Skin epidermis (tissue), 12 donors: ENCODE data around the gene FAM98A.
A peak's percentile ranks its signal among the peaks of the same experiment; 100 is the strongest.

Source experiments
- H3K27ac ChIP-seq, 21 experiments: fragments of 200-600 bp; sonication (generic) in 11 of 21; one replicate each; pipeline ENCODE4 v1.5.0; 2020; ENCODE audit warnings: mild to moderate bottlenecking in 3 of 21, inconsistent platforms in 2 of 21, moderate library complexity in 2 of 21
- H3K4me3 ChIP-seq, 7 experiments: fragments of 200-600 bp; sonication (generic) in 2 of 7; one replicate each; pipeline ENCODE4 v1.5.0; 2020; ENCODE audit warnings: inconsistent platforms in 2 of 7, mild to moderate bottlenecking in 2 of 7, moderate library complexity in 1 of 7

FAM98A gene

GRCh38 chr2:33599175-33599942 lies at the start of gene FAM98A:
Gene FAM98A (minus strand): TSS chr2:33599299. CDS start chr2:33599221, 78 bp downstream.
- H3K4me3 ChIP-seq, result peak within 1 kb of the TSS; percentile 68 to 99 (median 96)

DNA sequence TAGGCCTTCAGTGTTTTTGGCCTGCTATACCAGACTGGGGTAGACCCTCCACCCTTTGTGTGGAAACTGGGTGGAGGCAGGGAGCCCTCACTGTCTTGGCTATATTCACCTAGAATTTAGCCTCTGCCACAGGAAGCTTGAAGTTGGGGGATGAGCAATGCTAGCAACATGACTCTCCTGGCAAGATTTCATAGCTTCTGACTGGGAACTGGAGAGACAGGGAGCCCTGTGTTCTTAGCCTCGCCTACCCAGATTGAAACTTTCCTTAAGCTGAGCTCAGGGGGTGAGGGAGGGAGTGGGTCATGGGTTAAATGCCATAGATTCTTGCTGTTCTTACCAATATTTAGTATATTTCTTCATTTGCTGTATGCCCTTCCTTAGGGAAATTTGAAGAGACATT lies 46.8 kb upstream of the FAM98A start:
- Histone ChIP-seq H3K27ac (no peak overlapping the region), H3K4me3 (no peak overlapping the region)

More at GRCh38 chr2:33599175-33599942, at the start of gene FAM98A:
- H3K27ac ChIP-seq, result peak within 1 kb of the TSS; percentile 54 to 95 (median 88)

- Histone ChIP-seq H3K4me3 (no peak overlapping the region), H3K27ac (no peak overlapping the region)
Observed at GRCh38 chr2:33644215-33644614, 45.1 kb upstream of the FAM98A start.

DNA sequence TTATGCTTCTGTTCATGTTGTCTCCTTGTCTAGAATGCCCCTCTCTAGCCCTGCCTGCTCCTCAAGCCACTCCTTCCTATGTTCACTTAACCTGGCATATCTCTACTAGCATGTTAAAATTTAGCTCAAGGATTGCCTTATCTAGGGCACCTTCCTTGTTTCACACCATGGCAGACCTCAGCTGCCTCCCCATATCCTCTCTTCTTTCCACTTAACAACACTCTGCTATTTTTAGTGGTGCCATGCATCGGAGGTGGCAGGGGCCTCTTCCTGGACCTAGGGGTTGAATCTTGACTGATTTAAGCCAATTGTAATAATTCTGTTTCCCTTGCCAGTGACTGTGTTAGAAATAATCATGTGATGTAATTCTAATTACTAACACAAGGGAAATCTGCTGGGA lies 36.9 kb upstream of the FAM98A start:
- no peak overlapping the region for H3K4me3 ChIP-seq
- H3K27ac ChIP-seq, result no peak overlapping the region

- no peak overlapping the region for H3K27ac ChIP-seq
- no peak overlapping the region for H3K4me3 ChIP-seq
Observed at GRCh38 chr2:33634261-33634910, 35.3 kb upstream of the FAM98A start.

DNA sequence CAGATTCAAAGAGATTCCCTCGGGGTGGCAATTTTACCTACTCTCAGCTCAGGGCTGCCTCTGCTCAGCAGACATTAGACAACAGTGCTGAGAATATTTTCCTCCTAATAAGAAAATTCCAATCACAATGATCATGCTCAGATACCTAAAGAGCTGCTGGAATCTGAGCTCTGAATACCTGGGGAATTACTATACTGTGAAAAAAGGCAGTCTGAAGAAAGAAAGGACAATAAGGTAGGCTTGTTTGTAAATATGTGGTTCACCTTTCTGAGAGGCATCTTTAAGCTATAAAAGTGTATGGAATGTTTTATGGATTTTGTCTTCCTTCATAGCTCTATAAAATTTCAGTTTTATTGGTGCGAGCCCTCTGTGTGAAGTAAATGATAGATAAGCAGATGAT lies 34.2 kb upstream of the FAM98A start:
- no peak overlapping the region for H3K27ac ChIP-seq
- H3K4me3 ChIP-seq, result no peak overlapping the region

DNA sequence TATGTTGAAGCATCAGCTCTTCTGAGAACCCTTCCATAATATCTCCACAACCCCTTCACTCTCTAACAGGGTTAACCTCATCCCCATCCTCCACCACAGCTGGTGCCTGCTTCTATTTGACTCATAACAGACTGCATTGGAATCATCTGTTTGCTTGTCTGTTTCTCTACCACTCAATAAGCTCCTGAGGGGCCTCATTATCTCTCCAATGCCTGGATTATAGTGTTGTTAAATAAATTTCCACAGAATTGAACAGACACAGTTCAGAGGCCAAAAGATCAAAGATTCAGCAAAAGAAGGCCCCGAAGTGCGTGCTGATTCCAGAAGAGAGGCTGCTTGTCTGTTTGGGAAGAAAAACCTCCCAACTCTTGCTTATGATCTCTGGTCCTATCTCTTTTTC lies 33.7 kb upstream of the FAM98A start:
- Histone ChIP-seq H3K4me3 (no peak overlapping the region), H3K27ac (no peak overlapping the region)

- no peak overlapping the region for H3K27ac ChIP-seq
- H3K4me3 ChIP-seq, result no peak overlapping the region
Observed at GRCh38 chr2:33628031-33628827, 29.1 kb upstream of the FAM98A start.

DNA sequence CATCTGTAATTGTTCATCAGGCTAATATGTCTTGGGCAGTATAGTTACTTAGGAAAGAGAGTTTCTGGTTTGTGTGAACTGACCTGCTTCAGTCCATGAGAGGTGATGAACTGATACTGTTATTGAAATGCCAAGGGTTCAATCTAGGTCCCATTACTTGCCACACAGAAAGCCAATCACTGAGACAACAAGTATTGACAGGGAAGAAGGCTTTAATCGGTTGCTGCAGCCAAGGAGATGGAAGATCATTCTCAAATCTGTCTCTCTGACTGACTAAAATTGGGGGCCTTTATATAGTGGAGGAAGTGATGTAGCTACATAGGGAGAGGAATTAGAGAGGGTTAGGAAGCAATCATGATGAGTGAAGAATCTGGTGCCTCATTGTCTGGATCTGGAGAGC lies 19.9 kb upstream of the FAM98A start:
- H3K4me3 ChIP-seq, result no peak overlapping the region
- H3K27ac ChIP-seq, result no peak overlapping the region

DNA sequence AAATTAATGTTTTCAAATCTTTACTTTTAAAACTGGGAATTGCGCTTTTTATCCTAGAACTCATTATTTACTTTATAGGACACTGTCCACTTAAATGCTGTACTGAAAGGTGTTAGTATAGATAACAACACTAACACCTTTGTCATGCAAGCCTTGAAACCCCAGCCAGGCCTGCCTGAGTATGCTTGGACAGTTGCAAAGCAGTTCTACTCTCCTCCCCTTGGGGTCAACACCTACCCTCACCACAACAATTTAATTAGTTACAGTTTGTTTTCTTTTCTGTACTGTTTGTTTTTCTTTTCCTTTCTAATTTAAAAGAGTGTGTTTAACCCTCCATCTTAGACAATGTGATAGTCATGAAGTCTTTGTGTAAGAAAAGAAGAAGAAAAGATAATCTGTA lies 18.9 kb upstream of the FAM98A start:
- Histone ChIP-seq H3K27ac (no peak overlapping the region), H3K4me3 (no peak overlapping the region)

DNA sequence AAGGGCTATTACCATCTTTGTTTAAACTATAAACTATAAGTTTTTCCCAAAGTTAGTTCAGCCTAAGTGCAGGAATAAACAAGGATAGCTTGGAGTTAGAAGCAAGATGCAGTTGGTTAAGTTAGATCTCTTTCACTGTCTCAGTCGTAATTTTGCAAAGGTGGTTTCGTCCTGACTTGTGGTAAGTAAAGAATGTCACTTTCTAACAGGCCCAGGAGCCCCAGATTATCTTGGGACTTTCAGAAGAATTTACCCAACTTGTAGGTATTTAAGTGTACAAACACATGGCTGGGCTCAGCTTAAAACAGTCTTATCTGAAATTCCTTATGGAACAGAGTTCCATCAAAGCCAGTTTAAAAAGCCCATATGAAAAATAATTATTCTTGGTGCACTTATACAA lies 18.3 kb upstream of the FAM98A start:
- Histone ChIP-seq H3K4me3 (no peak overlapping the region), H3K27ac (no peak overlapping the region)

DNA sequence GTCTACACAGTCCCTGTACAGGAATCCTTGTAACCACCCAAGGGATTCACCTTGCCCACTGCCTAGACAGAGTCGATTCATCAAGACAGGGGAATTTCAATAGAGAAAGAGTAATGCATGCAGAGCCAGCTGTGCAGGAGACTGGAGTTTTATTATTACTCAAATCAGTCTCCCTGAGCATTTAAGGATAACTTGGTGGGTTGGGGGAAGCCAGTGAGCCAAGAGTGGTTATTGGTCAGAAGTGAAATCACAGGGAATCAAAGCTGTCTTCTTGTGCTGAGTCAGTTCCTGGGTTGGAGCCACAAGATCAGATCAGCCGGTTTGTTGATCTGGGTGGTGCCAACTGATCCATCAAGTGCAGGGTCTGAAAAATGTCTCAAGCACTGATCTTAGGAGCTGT lies 17.8 kb upstream of the FAM98A start:
- no peak overlapping the region for H3K4me3 ChIP-seq
- no peak overlapping the region for H3K27ac ChIP-seq

- H3K4me3 ChIP-seq, result no peak overlapping the region
- H3K27ac ChIP-seq, result no peak overlapping the region
Observed at GRCh38 chr2:33614190-33614589, 15.1 kb upstream of the FAM98A start.

- H3K27ac ChIP-seq, result no peak overlapping the region
- no peak overlapping the region for H3K4me3 ChIP-seq
Observed at GRCh38 chr2:33607905-33608304, 8.8 kb upstream of the FAM98A start.

- Histone ChIP-seq H3K27ac (no peak overlapping the region), H3K4me3 (no peak overlapping the region)
Observed at GRCh38 chr2:33607251-33607721, 8.2 kb upstream of the FAM98A start.

GRCh38 chr2:33606622-33607021 lies 7.5 kb upstream of the FAM98A start:
- Histone ChIP-seq H3K4me3 (no peak overlapping the region), H3K27ac (no peak overlapping the region)

DNA sequence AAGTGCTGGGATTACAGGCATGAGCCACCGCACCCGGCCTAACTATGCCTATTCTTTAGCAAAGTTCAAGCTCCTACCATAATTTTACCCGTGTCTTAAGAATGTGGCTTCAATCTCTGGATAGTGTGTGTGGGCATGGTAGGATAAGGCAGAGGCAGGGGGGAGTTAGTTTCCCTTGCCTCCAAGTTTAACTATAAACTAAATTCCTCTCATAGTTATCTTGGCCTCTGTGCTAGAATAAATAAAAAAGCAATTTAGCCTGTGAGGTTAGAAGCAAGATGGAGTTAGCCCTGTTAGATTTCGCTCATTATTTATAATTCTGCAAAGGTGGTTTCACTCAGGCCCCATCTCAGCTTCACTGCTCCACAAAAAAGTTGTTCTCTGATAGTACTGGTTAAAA lies 7.0 kb upstream of the FAM98A start:
- Histone ChIP-seq H3K27ac (no peak overlapping the region), H3K4me3 (no peak overlapping the region)

DNA sequence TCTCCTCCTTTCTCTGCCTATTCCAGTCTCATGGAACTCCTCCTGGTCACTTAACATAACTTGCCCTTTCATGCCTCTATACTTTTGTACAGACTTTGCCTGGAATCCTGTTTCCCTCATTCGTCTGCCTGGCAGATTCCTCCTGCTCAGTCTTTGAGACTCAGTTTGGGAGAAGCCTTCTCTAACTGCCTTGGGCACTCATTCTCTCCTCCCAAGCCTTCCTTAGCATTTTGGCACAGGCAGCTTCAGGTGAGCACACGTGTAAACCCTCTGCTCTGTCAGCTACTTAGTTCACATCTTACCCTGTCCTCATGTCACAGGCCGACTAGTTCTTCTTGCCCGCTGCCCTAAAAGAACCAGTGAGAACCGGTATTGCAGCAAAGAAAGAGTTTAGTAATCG lies 6.0 kb upstream of the FAM98A start:
- Histone ChIP-seq H3K27ac (no peak overlapping the region), H3K4me3 (no peak overlapping the region)

DNA sequence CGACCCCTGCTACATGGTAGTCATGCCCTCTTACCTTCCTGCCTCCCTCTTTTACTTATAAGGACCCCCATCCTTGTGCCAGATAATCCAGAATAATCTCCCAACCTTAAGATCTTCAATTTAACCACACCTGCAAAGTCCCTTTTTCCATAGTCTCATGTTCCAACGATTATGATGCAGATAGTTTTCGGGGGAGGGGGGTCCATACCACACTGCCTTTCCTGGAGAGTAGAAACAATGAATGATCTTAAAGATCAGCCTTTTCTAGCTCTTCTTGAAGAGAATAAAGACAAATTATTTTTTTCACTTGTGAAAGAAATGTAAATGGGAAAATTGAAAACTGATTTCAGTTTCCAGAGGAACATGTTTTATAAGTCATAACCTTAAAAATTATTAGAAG lies 4.3 kb upstream of the FAM98A start:
- Histone ChIP-seq H3K4me3 (no peak overlapping the region), H3K27ac (no peak overlapping the region)

GRCh38 chr2:33602201-33602830 lies 3.2 kb upstream of the FAM98A start:
- no peak overlapping the region for H3K4me3 ChIP-seq
- H3K27ac ChIP-seq, result no peak overlapping the region
